Measurements from ENCODE around the gene KLF8. TPM values are rescaled to one million over a fixed set of nuclear protein-coding genes. Genes with fewer than 3 reads are reported as not detected.

KLF8 gene
- total RNA-seq, 1 experiment from 2014 or later, result 0.57 TPM

GRCh38 chrX:56216332-56216731, 15.8 kb upstream of the KLF8 start:
- TF ChIP-seq CTCF (IDR thresholded peaks at IDR 0.05; ENCODE audit: insufficient read depth in 1 of 2, low read depth in 1 of 2, low read length in 1 of 2, severe bottlenecking in 1 of 2, unreplicated experiment in 1 of 2), result no peak
- Histone ChIP-seq H3K27me3 (replicated peaks; ENCODE audit: control insufficient read depth, insufficient read depth, low read length) (no peaks in the 10 kb centered on the region), H3K4me3 (ENCODE audit: low read depth, low read length) (no peak overlapping the region), H3K4me1 (no peaks in the 10 kb centered on the region), H3K9me3 (no peaks in the 10 kb centered on the region), H3K36me3 (ENCODE audit: control insufficient read depth, insufficient read depth, low read length) (no peaks in the 10 kb centered on the region)
- Mint-ChIP-seq H3K4me3 (ENCODE audit: unreplicated experiment) (no peak overlapping the region), H3K4me1 (ENCODE audit: low read depth, unreplicated experiment) (no peaks in the 10 kb centered on the region), H3K36me3 (ENCODE audit: insufficient read depth, unreplicated experiment) (no peaks in the 10 kb centered on the region), H3K27ac (ENCODE audit: unreplicated experiment) (no peak overlapping the region), H3K9me3 (ENCODE audit: unreplicated experiment) (no peaks in the 10 kb centered on the region), H3K27me3 (ENCODE audit: insufficient read depth, unreplicated experiment) (no peaks in the 10 kb centered on the region)
- ChIA-PET POLR2A (no interaction called here), CTCF (no interaction called here)
- intact Hi-C loops (cut with micrococcal nuclease; ENCODE audit: unreplicated experiment), result no loop called here
- BruUV-seq (replicated peaks), result no TSS peak
- DNase-seq, result no peak

GRCh38 chrX:56219700-56220099, 12.5 kb upstream of the KLF8 start:
- no peaks in the 10 kb centered on the region for H3K9me3 ChIP-seq
- intact Hi-C loops (cut with micrococcal nuclease; ENCODE audit: unreplicated experiment), result no loop called here
- H3K4me3 ChIP-seq (ENCODE audit: low read depth, low read length), result no peak overlapping the region
- Mint-ChIP-seq H3K27me3 (ENCODE audit: insufficient read depth, unreplicated experiment) (no peaks in the 10 kb centered on the region), H3K27ac (ENCODE audit: unreplicated experiment) (no peak overlapping the region), H3K36me3 (ENCODE audit: insufficient read depth, unreplicated experiment) (no peaks in the 10 kb centered on the region), H3K4me1 (ENCODE audit: low read depth, unreplicated experiment) (no peaks in the 10 kb centered on the region), H3K4me3 (ENCODE audit: unreplicated experiment) (no peak overlapping the region), H3K9me3 (ENCODE audit: unreplicated experiment) (no peaks in the 10 kb centered on the region)
- no peaks in the 10 kb centered on the region for H3K36me3 ChIP-seq (ENCODE audit: control insufficient read depth, insufficient read depth, low read length)
- POLR2A ChIA-PET, result no interaction called here
- no peaks in the 10 kb centered on the region for H3K27me3 ChIP-seq (replicated peaks; ENCODE audit: control insufficient read depth, insufficient read depth, low read length)
- DNase-seq, result no peak
- no peaks in the 10 kb centered on the region for H3K4me1 ChIP-seq
- no peak for TF ChIP-seq CTCF (IDR thresholded peaks at IDR 0.05; ENCODE audit: insufficient read depth in 1 of 2, low read depth in 1 of 2, low read length in 1 of 2, severe bottlenecking in 1 of 2, unreplicated experiment in 1 of 2)
- no TSS peak for BruUV-seq (replicated peaks)
- CTCF ChIA-PET, result no interaction called here

- no peaks in the 10 kb centered on the region for H3K27me3 ChIP-seq (replicated peaks; ENCODE audit: control insufficient read depth, insufficient read depth, low read length)
- H3K27me3 Mint-ChIP-seq (ENCODE audit: insufficient read depth, unreplicated experiment), result no peaks in the 10 kb centered on the region
- POLR2A ChIA-PET, result no interaction called here
- H3K36me3 Mint-ChIP-seq (ENCODE audit: insufficient read depth, unreplicated experiment), result no peaks in the 10 kb centered on the region
- no peaks in the 10 kb centered on the region for H3K4me1 ChIP-seq
- CTCF ChIA-PET, result no interaction called here
- H3K27ac Mint-ChIP-seq (ENCODE audit: unreplicated experiment), result no peak overlapping the region
- no peak overlapping the region for H3K4me3 ChIP-seq (ENCODE audit: low read depth, low read length)
- BruUV-seq (replicated peaks), result no TSS peak
- no peak for TF ChIP-seq CTCF (IDR thresholded peaks at IDR 0.05; ENCODE audit: insufficient read depth in 1 of 2, low read depth in 1 of 2, low read length in 1 of 2, severe bottlenecking in 1 of 2, unreplicated experiment in 1 of 2)
- no peaks in the 10 kb centered on the region for H3K4me1 Mint-ChIP-seq (ENCODE audit: low read depth, unreplicated experiment)
- no peaks in the 10 kb centered on the region for H3K9me3 Mint-ChIP-seq (ENCODE audit: unreplicated experiment)
- no peak for DNase-seq
- intact Hi-C loops (cut with micrococcal nuclease; ENCODE audit: unreplicated experiment), result no loop called here
- H3K9me3 ChIP-seq, result no peaks in the 10 kb centered on the region
- no peak overlapping the region for H3K4me3 Mint-ChIP-seq (ENCODE audit: unreplicated experiment)
- H3K36me3 ChIP-seq (ENCODE audit: control insufficient read depth, insufficient read depth, low read length), result no peaks in the 10 kb centered on the region
These were observed 11.1 kb upstream of the KLF8 start for GRCh38 chrX:56221101-56221500.

Data from Caco-2 (cell line).